Prostate gland (tissue), 2 donors: ENCODE data around the gene GCGR. TPM values are rescaled to one million over a fixed set of nuclear protein-coding genes. Genes with fewer than 3 reads are reported as not detected.

Experiments
- DNase-seq: peaks from one replicate; pipeline ENCODE4 v3.0.0-alpha.2; 2019; ENCODE audit warnings: low spot score
- H3K27ac ChIP-seq, 2 donors: fragments of 200-600 bp; sonication (generic); 2 replicates each; pipeline ENCODE4 v1.5.1; 2017 to 2019
- H3K27me3 ChIP-seq: fragments of 200-600 bp; sonication (generic); replicated peaks from 2 replicates; pipeline ENCODE4 v1.5.1; 2019; ENCODE audit not compliant: insufficient read depth
- H3K36me3 ChIP-seq, 2 donors: fragments of 200-600 bp; sonication (generic); 1 replicate in 1 of 2; 2 replicates in 1 of 2; pipeline versions ENCODE4 v1.5.1 to v1.8.1; 2017 to 2019
- H3K4me1 ChIP-seq: fragments of 200-600 bp; sonication (generic); replicated peaks from 2 replicates; pipeline ENCODE4 v1.5.1; 2019
- H3K4me3 ChIP-seq, 2 donors: fragments of 200-600 bp; sonication (generic); 2 replicates each; pipeline ENCODE4 v1.5.1; 2017 to 2019
- H3K9me3 ChIP-seq: fragments of 200-600 bp; sonication (generic); 2 replicates; pipeline ENCODE4 v1.5.1; 2017
- CTCF ChIP-seq, 4 experiments: fragments of 200-600 bp in 2 of 4; fragments of 450-650 bp in 2 of 4; sonication (generic) in 2 of 4; IDR thresholded peaks; 1 replicate in 3 of 4; 2 replicates in 1 of 4; pipeline ENCODE4 v1.5.1; 2016 to 2019; ENCODE audit warnings: antibody characterized with exemption in 4 of 4, mild to moderate bottlenecking in 2 of 4, moderate library complexity in 2 of 4
- POLR2A ChIP-seq: fragments of 450-650 bp; IDR thresholded peaks from one replicate; pipeline ENCODE4 v1.6.1; 2016; ENCODE audit warnings: antibody characterized with exemption, mild to moderate bottlenecking
- POLR2AphosphoS5 ChIP-seq: sonication (generic); formaldehyde crosslinking; IDR thresholded peaks from one replicate; pipeline ENCODE4 v1.6.1; 2017; ENCODE audit warnings: antibody characterized with exemption
- WGBS: methylation state at CpG from one replicate; pipeline ENCODE4 v1.1.5; 2018; 5-methylcytosine and 5-hydroxymethylcytosine counted together
- intact Hi-C: fragments of 100-400 bp; cut with DNase I; formaldehyde crosslinking; loops from one replicate; pipeline ENCODE4 v1.14.2; 2022
- total RNA-seq, 2 donors: library from RNA; depleted of rRNA; stranded (reverse); fragments of >200 nt; gene quantifications; one replicate each; pipeline ENCODE4 v1.1.0, GENCODE V29; 2016

Gene GCGR
- total RNA-seq, 2 donors from 2014 or later: 0.97 TPM; not detected in 1

GRCh38 chr17:81832608-81833159 is 28.7 kb downstream of the GCGR start:
- intact Hi-C loops: no loop called here
- peak overlapping the region; percentile 78 to 79 for H3K4me3 ChIP-seq
- no peaks in the 10 kb centered on the region for H3K36me3 ChIP-seq
- peaks cover 8% of the 10 kb centered on the region for H3K4me1 ChIP-seq
- DNase-seq: no peak
- no peaks in the 10 kb centered on the region for H3K9me3 ChIP-seq
- H3K27ac ChIP-seq: peak overlapping the region; percentile 86
- under 1% methylated on average over 43 of the region's 65 CpGs for WGBS
- TF ChIP-seq POLR2A: peak; percentile 30
- no peak for TF ChIP-seq CTCF (IDR thresholded peaks at IDR 0.05)
- H3K27me3 ChIP-seq: no peaks in the 10 kb centered on the region

- intact Hi-C loops: no loop called here
- peak; percentile 94 for DNase-seq
- TF ChIP-seq POLR2A: peak; percentile 91
- peak in 1 of 4 experiments; percentile 16 for TF ChIP-seq CTCF (IDR thresholded peaks at IDR 0.05)
- peak; percentile 90 for TF ChIP-seq POLR2AphosphoS5
- Histone ChIP-seq H3K9me3 (no peaks in the 10 kb centered on the region), H3K27me3 (no peaks in the 10 kb centered on the region), H3K27ac (peak within 1 kb of the TSS; percentile 86 to 92), H3K4me3 (peak within 1 kb of the TSS; percentile 78 to 79), H3K36me3 (no peaks in the 10 kb centered on the region), H3K4me1 (peaks cover 8% of the 10 kb centered on the region)
- 2% methylated on average over 69 of the region's 76 CpGs for WGBS
These were observed 29.4 kb downstream of the GCGR start, which contains the start of gene MCRIP1 for GRCh38 chr17:81833160-81833920. TSS of gene MCRIP1 (minus strand) at chr17:81833291. CDS start at chr17:81824506, 8,785 bp downstream.

- no peak for DNase-seq
- peak overlapping the region; percentile 86 to 92 for H3K27ac ChIP-seq
- intact Hi-C loops: no loop called here
These were observed 30.2 kb downstream of the GCGR start for GRCh38 chr17:81833921-81834830.

GRCh38 chr17:81834831-81835267 is 30.9 kb downstream of the GCGR start, which contains the start of gene PPP1R27:
TSS of gene PPP1R27 (minus strand) at chr17:81835050. CDS start at chr17:81834953, 97 bp downstream.
- Histone ChIP-seq H3K36me3 (no peaks in the 10 kb centered on the region), H3K27ac (no peak within 1 kb of the TSS), H3K27me3 (no peaks in the 10 kb centered on the region), H3K4me1 (peaks cover 8% of the 10 kb centered on the region), H3K4me3 (peak within 1 kb of the TSS; percentile 61 to 78), H3K9me3 (no peaks in the 10 kb centered on the region)
- TF ChIP-seq CTCF (IDR thresholded peaks at IDR 0.05) (no peak), POLR2AphosphoS5 (no peak), POLR2A (no peak)
- 91% methylated on average over 25 of the region's 26 CpGs for WGBS
- intact Hi-C loops: no loop called here
- DNase-seq: no peak

More at GRCh38 chr17:81833921-81834830, 30.2 kb downstream of the GCGR start:
- Histone ChIP-seq H3K36me3 (no peaks in the 10 kb centered on the region), H3K27me3 (no peaks in the 10 kb centered on the region), H3K4me3 (peak overlapping the region; percentile 61 to 78), H3K9me3 (no peaks in the 10 kb centered on the region), H3K4me1 (peaks cover 8% of the 10 kb centered on the region)
- TF ChIP-seq POLR2AphosphoS5: no peak
- TF ChIP-seq POLR2A: no peak
- TF ChIP-seq CTCF (IDR thresholded peaks at IDR 0.05): no peak
- 76% methylated on average over 29 of the region's 31 CpGs for WGBS
